ENCODE measurements around the gene POLE4. TPM values are rescaled to one million over a fixed set of nuclear protein-coding genes. Genes with fewer than 3 reads are reported as not detected.

Gene POLE4
- total RNA-seq, 1 experiment from 2014 or later: 31.4 TPM

DNA sequence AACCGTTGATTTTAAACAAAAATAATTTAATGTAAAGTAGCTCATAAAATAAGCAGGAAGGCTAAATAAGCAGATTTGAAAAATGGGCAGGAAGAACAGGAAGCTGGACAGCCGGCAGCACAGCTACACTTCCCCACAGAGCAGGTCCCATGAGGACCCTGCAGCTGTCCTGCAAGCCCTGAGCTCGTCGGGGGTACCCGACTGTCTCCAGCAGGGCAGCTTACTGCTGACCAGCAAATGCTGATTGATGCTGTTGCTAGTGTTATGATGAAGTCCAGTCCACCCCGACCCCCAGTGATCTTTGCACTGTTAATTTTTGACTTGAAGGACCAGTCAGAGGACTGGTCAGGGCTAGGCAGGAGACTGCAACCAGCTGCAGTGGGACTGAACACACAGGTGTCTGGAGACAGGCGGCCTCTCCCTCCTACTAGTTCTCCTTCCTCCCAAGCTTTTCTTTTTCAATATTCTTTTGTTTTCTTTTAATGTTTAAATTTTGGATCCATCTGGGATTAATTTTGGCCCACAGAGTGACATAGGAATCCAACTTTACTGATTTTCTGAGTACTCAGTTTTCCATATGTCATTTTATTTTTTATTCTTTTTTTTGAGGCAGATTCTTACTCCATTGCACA lies 27.7 kb downstream of the POLE4 start:
- DNase-seq (ENCODE audit: low read depth): peak; percentile 61

DNA sequence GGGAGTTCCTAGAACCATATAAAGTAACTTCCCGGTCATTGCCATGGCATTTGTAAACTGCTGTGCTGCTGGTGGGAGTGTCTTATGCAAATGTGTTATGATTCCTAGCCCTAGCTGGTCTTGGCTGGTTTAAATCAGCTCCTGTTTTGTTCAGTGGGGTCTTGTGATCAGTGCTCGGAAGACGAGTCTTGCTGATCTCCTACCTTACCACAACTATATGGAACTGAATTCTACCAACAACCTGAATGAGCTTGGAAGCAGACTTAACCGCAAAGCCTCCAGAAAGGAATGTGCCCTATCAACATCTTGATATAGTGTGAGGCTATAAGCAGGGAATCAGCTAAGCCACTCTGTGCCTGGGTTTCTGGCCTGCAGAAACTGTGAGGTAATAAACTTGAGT lies 33.5 kb downstream of the POLE4 start:
- peak; percentile 64 for DNase-seq (ENCODE audit: low read depth)

GRCh38 chr2:74999468-74999867 lies 41.0 kb downstream of the POLE4 start:
- DNase-seq (ENCODE audit: low read depth): no peak

- DNase-seq (ENCODE audit: low read depth): no peak
Measured at GRCh38 chr2:75002007-75002406, 43.6 kb downstream of the POLE4 start.

GRCh38 chr2:75003276-75003675 lies 44.8 kb downstream of the POLE4 start:
- DNase-seq (ENCODE audit: low read depth): no peak

GRCh38 chr2:75003773-75004172 lies 45.3 kb downstream of the POLE4 start:
- no peak for DNase-seq (ENCODE audit: low read depth)

GRCh38 chr2:75006041-75006440 lies 47.6 kb downstream of the POLE4 start:
- DNase-seq (ENCODE audit: low read depth): no peak

DNA sequence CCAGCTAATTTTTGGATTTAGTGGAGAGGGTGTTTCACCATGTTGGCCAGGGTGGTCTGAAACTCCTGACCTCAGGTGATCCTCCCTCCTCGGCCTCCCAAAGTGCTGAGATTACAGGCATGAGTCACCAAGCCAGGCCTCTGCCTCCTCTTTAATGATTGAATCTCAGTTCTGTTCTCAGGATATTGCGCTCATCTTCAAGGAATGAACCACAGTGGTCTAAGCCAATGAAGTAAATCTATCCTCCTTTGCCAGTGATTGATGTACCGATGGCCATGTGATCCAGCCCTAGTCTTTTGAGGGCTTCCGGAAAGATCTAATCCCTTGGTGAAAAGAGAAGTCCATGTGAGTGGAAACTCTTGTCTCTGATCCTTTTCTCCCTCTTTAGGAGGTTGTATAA lies 48.6 kb downstream of the POLE4 start:
- no peak for DNase-seq (ENCODE audit: low read depth)

GRCh38 chr2:75007819-75008218 lies 49.4 kb downstream of the POLE4 start:
- DNase-seq (ENCODE audit: low read depth): no peak

DNA sequence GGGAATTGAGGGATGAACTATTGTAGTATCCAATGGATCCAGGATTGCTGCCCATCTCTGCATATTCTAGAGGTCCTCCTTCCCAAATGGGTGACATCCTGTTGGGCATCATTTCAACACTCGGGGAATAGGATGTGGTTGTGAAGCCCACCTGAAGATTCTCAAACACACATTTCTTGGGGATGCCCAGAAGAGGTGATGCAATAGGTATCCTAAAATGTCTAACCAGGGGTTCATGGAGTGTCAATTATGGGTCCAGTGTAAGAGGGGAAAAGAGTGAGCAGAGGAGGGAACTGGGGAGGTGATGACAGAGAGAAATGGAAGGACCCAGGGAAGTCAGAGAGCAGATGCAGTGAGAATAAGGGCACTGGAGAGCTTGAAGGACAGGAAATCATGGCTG lies 52.1 kb downstream of the POLE4 start:
- DNase-seq (ENCODE audit: low read depth): no peak

DNA sequence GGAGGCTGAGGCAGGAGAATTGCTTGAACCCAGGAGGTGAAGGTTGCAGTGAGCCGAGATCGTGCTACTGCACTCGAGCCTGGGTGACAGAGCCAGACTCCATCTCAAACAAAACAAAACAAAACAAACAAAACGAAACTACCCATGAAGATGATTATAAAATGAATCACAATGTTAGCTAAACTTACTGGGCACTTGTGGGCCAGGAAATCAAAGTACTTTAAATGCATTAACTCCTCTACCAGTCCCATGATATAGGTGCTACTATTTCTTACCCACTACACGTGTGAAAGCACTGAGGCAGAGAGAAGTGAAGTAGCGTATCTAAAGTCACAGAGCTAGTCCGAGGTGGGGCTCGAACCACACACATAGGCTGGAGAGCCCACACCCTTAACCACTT lies 53.6 kb downstream of the POLE4 start:
- DNase-seq (ENCODE audit: low read depth): no peak

DNA sequence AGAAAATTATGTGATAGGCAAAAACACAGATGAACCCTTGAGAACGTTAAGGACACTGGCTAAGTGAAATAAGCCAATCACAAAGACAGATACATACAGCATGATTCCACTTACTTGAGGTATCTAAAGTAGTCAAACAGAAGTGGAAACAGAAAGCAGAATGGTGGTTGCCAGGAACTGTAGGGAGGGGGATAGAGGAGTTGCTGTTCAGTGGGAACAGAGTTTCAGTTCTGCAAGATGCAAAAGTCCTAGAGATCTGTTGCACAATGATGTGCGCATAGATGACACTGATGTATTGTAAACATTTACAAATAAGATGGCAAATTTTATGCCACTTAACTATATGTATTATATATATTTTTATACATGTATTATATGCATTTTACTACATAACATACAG lies 59.7 kb downstream of the POLE4 start:
- no peak for DNase-seq (ENCODE audit: low read depth)

Other genes starting within 250 kb of the POLE4 start
- 8.5 and 9.8 TPM in 2 replicates for gene HK2, start 124.5 kb upstream of the POLE4 start, total RNA-seq (2014; rRNA removed)
- not detected in 2 replicates for gene TACR1, start 240.9 kb downstream of the POLE4 start, total RNA-seq (2014; rRNA removed)

Measured in LHCN-M2 (cell line).